SK-N-SH (cell line): ENCODE measurements around the gene UGT2A1.

ENCODE experiments used
- CTCF ChIP-seq: fragments of 200-600 bp; sonication (generic); IDR thresholded peaks from 2 replicates; pipeline ENCODE4 v1.6.1; 2017; ENCODE audit warnings: antibody characterized with exemption, mild to moderate bottlenecking, moderate library complexity
- POLR2AphosphoS5 ChIP-seq: IDR thresholded peaks from 2 replicates; pipeline ENCODE4 v1.6.1; 2012; ENCODE audit warnings: low read depth, low read length
- SMC3 ChIP-seq: IDR thresholded peaks from 2 replicates; pipeline ENCODE4 v1.6.1; 2012; ENCODE audit warnings: low read depth, low read length, improper control_type of control experiment
- USF1 ChIP-seq: IDR thresholded peaks from 2 replicates; pipeline ENCODE4 v1.4.0; 2012; ENCODE audit warnings: low read depth, borderline replicate concordance
- TF ChIP-seq, protein P1 (sequence below): fragments of 150-350 bp; IDR thresholded peaks from 2 replicates; pipeline ENCODE4 v1.6.1; 2017; ENCODE audit warnings: antibody characterized with exemption, low read length, low read depth, borderline replicate concordance
- TF ChIP-seq, protein P2 (sequence below): IDR thresholded peaks from 2 replicates; pipeline ENCODE4 v1.4.0; 2012; ENCODE audit warnings: low read depth

DNA sequence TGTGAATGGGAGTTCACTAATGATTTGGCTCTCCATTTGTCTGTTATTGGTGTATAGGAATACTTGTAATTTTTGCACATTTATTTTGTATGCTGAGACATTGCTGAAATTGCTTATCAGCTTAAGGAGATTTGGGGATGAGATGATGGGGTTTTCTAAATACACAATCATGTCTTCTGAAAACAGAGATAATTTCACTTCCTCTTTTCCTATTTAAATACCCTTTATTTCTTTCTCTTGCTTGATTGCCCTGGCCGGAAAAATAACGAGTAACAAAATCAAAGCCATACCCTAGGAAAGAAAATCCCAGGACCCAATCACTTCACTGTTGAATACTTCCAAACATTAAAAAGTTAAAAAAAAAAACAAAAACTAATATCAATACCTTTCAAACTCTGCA, 89.6 kb downstream of the UGT2A1 start:
- TF ChIP-seq, protein P1, sequence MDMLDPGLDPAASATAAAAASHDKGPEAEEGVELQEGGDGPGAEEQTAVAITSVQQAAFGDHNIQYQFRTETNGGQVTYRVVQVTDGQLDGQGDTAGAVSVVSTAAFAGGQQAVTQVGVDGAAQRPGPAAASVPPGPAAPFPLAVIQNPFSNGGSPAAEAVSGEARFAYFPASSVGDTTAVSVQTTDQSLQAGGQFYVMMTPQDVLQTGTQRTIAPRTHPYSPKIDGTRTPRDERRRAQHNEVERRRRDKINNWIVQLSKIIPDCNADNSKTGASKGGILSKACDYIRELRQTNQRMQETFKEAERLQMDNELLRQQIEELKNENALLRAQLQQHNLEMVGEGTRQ = no peak
- no peak for TF ChIP-seq CTCF
- TF ChIP-seq SMC3 = no peak
- TF ChIP-seq, protein P2, sequence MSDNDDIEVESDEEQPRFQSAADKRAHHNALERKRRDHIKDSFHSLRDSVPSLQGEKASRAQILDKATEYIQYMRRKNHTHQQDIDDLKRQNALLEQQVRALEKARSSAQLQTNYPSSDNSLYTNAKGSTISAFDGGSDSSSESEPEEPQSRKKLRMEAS = no peak
- no peak for TF ChIP-seq POLR2AphosphoS5
- TF ChIP-seq USF1 = no peak
